ENCODE data around the gene UBE2O.

The UBE2O gene

GRCh38 chr17:76388966-76389888, 63.7 kb downstream of the UBE2O start:
- no peak for DNase-seq (ENCODE audit: low read depth)

- DNase-seq (ENCODE audit: low read depth), result no peak
Measured at GRCh38 chr17:76386966-76387765, 65.8 kb downstream of the UBE2O start.

GRCh38 chr17:76385892-76386786, 66.8 kb downstream of the UBE2O start:
- peak; percentile 78 for DNase-seq (ENCODE audit: low read depth)

GRCh38 chr17:76384987-76385891, 67.7 kb downstream of the UBE2O start:
- DNase-seq (ENCODE audit: low read depth), result peak; percentile 31

GRCh38 chr17:76384222-76384986, 68.5 kb downstream of the UBE2O start, which contains the start of gene SPHK1:
SPHK1 (plus strand) TSS chr17:76384609; CDS start chr17:76385645, 1,036 bp downstream.
- peak; percentile 49 for DNase-seq (ENCODE audit: low read depth)

- peak; percentile 22 for DNase-seq (ENCODE audit: low read depth)
Measured at GRCh38 chr17:76383546-76384221, 69.3 kb downstream of the UBE2O start.

GRCh38 chr17:76382803-76383545, 70.0 kb downstream of the UBE2O start:
- peak; percentile 42 for DNase-seq (ENCODE audit: low read depth)

- no peak for DNase-seq (ENCODE audit: low read depth)
Measured at GRCh38 chr17:76382351-76382802, 70.6 kb downstream of the UBE2O start.

- no peak for DNase-seq (ENCODE audit: low read depth)
Measured at GRCh38 chr17:76381633-76382350, 71.2 kb downstream of the UBE2O start.

GRCh38 chr17:76379646-76380376, 73.1 kb downstream of the UBE2O start:
- DNase-seq (ENCODE audit: low read depth), result no peak

GRCh38 chr17:76379275-76379641, 73.7 kb downstream of the UBE2O start:
- no peak for DNase-seq (ENCODE audit: low read depth)

GRCh38 chr17:76378548-76379274, 74.2 kb downstream of the UBE2O start:
- DNase-seq (ENCODE audit: low read depth), result no peak

GRCh38 chr17:76376318-76377133, 76.4 kb downstream of the UBE2O start:
- DNase-seq (ENCODE audit: low read depth), result no peak

GRCh38 chr17:76371656-76372628, 81.0 kb downstream of the UBE2O start:
- DNase-seq (ENCODE audit: low read depth), result no peak

Data from activated T-cell treated with anti-CD3 and anti-CD28 coated beads for 1 hour (primary cell).